CD4-positive, alpha-beta memory T cell (primary cell): ENCODE results near the gene MROH7. TPM values are rescaled to one million over a fixed set of nuclear protein-coding genes. Genes with fewer than 3 reads are reported as not detected.

Experiments
- CTCF ChIA-PET: fragments of 350-600 bp; sonication (Branson Sonifier 250); formaldehyde crosslinking; loops from one replicate; lab custom pipeline; 2021; ENCODE audit warnings: inconsistent platforms; ENCODE audit not compliant: partially characterized antibody; lab: Charles Lee
- POLR2A ChIA-PET: fragments of 350-600 bp; sonication (Branson Sonifier 250); formaldehyde crosslinking; loops from one replicate; lab custom pipeline; 2021; ENCODE audit not compliant: partially characterized antibody; lab: Charles Lee
- DNase-seq, 5 donors: peaks; one replicate each; pipeline versions ENCODE4 v3.0.0 to v3.0.0-alpha.2; 2020 to 2022; ENCODE audit warnings: mixed read lengths in 1 of 5
- H3K27ac ChIP-seq: one replicate; pipeline ENCODE4 v1.7.0; 2013; ENCODE audit warnings: low read depth, low read length
- H3K27me3 ChIP-seq: 2 replicates; pipeline ENCODE4 v1.7.0; 2013; ENCODE audit warnings: mild to moderate bottlenecking, low read length, moderate library complexity; ENCODE audit not compliant: insufficient read depth
- H3K36me3 ChIP-seq: 2 replicates; pipeline ENCODE4 v1.7.0; 2013; ENCODE audit warnings: mild to moderate bottlenecking, low read length, moderate library complexity; ENCODE audit not compliant: insufficient read depth
- H3K4me1 ChIP-seq: 2 replicates; pipeline ENCODE4 v1.7.0; 2013; ENCODE audit warnings: mild to moderate bottlenecking, low read length, moderate library complexity; ENCODE audit not compliant: insufficient read depth
- H3K4me3 ChIP-seq, 2 donors: one replicate each; pipeline ENCODE4 v1.7.0; 2013; ENCODE audit warnings: low read length in 2 of 2, mild to moderate bottlenecking in 1 of 2
- H3K9me3 ChIP-seq, 2 donors: one replicate each; pipeline ENCODE4 v1.7.0; 2013; ENCODE audit warnings: low read length in 2 of 2, control low read depth in 1 of 2; ENCODE audit not compliant: control insufficient read depth in 1 of 2
- H3K27ac Mint-ChIP-seq, 7 donors: one replicate each; pipeline ENCODE4 v1.8.0; 2020 to 2021; ENCODE audit warnings: mixed read lengths in 7 of 7, mild to moderate bottlenecking in 6 of 7, inconsistent platforms in 3 of 7, moderate library complexity in 3 of 7
- H3K27me3 Mint-ChIP-seq, 2 donors: one replicate each; pipeline ENCODE4 v1.8.0; 2020 to 2021; ENCODE audit warnings: mixed read lengths in 2 of 2
- H3K36me3 Mint-ChIP-seq, 2 donors: one replicate each; pipeline ENCODE4 v1.8.0; 2020 to 2021; ENCODE audit warnings: mixed read lengths in 2 of 2, inconsistent platforms in 1 of 2, mild to moderate bottlenecking in 1 of 2
- H3K4me1 Mint-ChIP-seq, 4 donors: one replicate each; pipeline ENCODE4 v1.8.0; 2020 to 2021; ENCODE audit warnings: mixed read lengths in 4 of 4, mild to moderate bottlenecking in 1 of 4
- H3K4me3 Mint-ChIP-seq, 8 donors: one replicate each; pipeline ENCODE4 v1.8.0; 2020 to 2021; ENCODE audit warnings: mixed read lengths in 8 of 8, mild to moderate bottlenecking in 7 of 8, moderate library complexity in 6 of 8, inconsistent platforms in 3 of 8
- H3K9me3 Mint-ChIP-seq, 8 donors: one replicate each; pipeline ENCODE4 v1.8.0; 2020 to 2021; ENCODE audit warnings: mixed read lengths in 8 of 8, mild to moderate bottlenecking in 5 of 8, inconsistent platforms in 3 of 8, moderate library complexity in 1 of 8
- intact Hi-C: fragments of 100-400 bp; cut with micrococcal nuclease; formaldehyde crosslinking; loops from one replicate; pipeline ENCODE4 v1.15.1; 2023
- polyA plus RNA-seq, 2 donors: library from polyadenylated mRNA; unstranded; fragments of 300-500 nt; fragmentation: Illumina TruSeq; gene quantifications; one replicate each; pipeline ENCODE4 v1.2.3, GENCODE V29; 2021
- total RNA-seq, 2 experiments: library from RNA; stranded (reverse); gene quantifications; one replicate each; pipeline ENCODE4 v1.2.3, GENCODE V29; 2021

Gene MROH7
- total and polyA plus RNA-seq, 4 experiments from 2014 or later, result 0.22 to 0.38 TPM; not detected in 2

DNA sequence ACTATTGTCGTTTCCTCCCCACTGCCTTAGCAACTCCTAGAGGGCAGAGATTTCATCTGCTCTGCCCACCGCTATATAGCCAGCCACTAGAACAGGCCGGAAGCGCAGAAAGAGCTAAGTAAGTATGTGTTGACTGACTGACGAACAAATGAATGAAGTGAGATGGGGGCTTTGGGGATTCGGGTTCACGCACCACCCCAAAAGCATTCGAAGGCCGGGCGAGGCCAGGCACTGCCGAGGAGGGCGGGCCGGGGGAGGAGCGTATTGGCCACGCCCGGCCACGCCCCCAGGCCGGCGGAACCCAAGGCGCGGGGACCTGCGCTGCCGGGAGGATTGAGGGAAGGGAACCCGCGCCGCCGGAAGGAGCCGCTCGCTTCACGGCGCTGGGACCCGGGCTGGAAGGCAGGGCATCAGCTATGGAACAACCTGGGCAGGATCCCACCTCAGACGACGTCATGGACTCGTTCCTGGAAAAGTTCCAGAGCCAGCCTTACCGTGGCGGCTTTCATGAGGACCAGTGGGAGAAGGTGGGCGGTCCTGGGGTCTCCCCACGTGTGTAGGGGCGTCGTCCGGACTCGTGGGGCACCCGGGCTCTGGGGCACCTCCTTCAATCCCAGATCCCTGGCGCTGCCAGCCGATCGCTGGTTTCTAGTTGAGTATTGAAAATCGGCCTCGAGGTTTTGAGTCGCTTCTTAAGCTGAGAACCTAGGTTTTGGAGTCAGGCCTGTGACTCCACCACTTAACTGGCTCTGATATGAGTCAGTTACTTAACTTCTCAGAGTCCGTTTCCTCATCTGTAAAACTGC, 74.1 kb downstream of the MROH7 start, which contains the start of gene TTC4:
TSS of gene TTC4 (plus strand) at position 369 of the 806 bp plus-strand sequence. CDS start at position 417, 48 bp downstream.
- H3K27ac Mint-ChIP-seq, result peak within 1 kb of the TSS; percentile 47 to 98 (median 94)
- H3K36me3 Mint-ChIP-seq, result peaks cover 14 to 26% of the 10 kb centered on the region in 2 donors
- Histone ChIP-seq H3K27ac (peak within 1 kb of the TSS; percentile 78), H3K4me1 (peaks cover 17% of the 10 kb centered on the region), H3K36me3 (peaks cover 5% of the 10 kb centered on the region), H3K4me3 (peak within 1 kb of the TSS; percentile 76 to 96), H3K27me3 (no peaks in the 10 kb centered on the region), H3K9me3 (no peaks in the 10 kb centered on the region)
- peaks cover 0 to 1% (median 0%) of the 10 kb centered on the region in 8 donors for H3K9me3 Mint-ChIP-seq
- peak within 1 kb of the TSS; percentile 78 to 93 (median 91) for H3K4me3 Mint-ChIP-seq
- no peaks in the 10 kb centered on the region for H3K27me3 Mint-ChIP-seq
- peaks cover 22 to 38% (median 31%) of the 10 kb centered on the region in 4 donors for H3K4me1 Mint-ChIP-seq
- intact Hi-C loops, result loop anchor here (1.0 to 5.0 kb wide), 4 partner anchors 49 to 877 kb away; partner anchors contain the start of genes NDC1, PARS2 and TTC22
- ChIA-PET CTCF (interaction anchor here (0.8 to 2.2 kb wide), 6 partner anchors 11 to 662 kb away, joined by 3 to 6 read pairs (median 3); partner anchors contain the start of genes TCEANC2 and TTC22), POLR2A (interaction anchor here (0.6 to 2.6 kb wide), 10 partner anchors 9 to 1520 kb away, joined by 3 to 18 read pairs (median 4); partner anchors contain the start of genes IFT25, PARS2, TCEANC2 and TMEM59)
- DNase-seq, result peak; percentile 70 to 89 (median 85)

DNA sequence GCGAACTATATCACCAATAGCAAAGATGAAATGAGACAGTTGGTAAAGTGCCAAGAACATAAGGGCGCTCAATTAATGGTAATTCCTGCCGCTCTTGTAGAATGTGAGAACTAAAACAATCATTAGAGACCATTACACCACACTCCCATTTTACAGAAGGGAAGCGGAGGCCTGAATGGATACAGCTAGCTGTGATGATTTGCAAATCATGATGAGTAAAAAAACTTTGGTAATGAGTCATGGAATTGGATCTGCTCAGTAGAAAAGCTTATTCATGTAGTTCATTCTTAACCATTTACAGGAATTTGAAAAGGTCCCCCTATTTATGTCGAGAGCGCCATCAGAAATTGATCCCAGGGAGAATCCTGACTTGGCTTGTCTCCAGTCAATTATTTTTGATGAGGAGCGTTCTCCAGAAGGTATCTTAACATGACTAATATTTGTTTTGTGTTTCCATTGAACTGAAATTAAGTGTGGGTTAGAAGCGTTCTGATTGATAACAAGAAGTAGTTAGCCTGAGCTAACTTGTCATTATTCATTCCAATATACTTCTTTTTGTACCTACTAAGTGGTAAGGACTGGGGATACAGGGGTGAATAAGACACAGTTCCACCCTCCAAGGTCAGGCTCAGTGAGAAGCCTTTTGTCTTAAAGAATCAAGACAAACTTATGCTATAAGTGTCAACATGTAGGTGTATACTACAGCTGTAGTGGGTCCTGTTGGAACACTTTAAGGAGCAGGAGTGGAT, 74.9 kb downstream of the MROH7 start:
- Mint-ChIP-seq H3K36me3 (peaks cover 19 to 32% of the 10 kb centered on the region in 2 donors), H3K27me3 (no peaks in the 10 kb centered on the region), H3K4me1 (peaks cover 22 to 38% (median 31%) of the 10 kb centered on the region in 4 donors), H3K9me3 (no peaks in the 10 kb centered on the region), H3K4me3 (peak overlapping the region; percentile 78 to 93 (median 91)), H3K27ac (peak overlapping the region; percentile 47 to 98 (median 94))
- ChIA-PET CTCF (interaction anchor here (0.8 to 2.2 kb wide), 3 partner anchors 10 to 227 kb away, joined by 3 to 6 read pairs (median 5); no protein-coding TSS in a partner anchor), POLR2A (interaction anchor here (0.8 to 2.6 kb wide), 8 partner anchors 8 to 771 kb away, joined by 3 to 18 read pairs (median 4); partner anchors contain the start of genes IFT25, PARS2, TCEANC2 and TMEM59)
- Histone ChIP-seq H3K9me3 (no peaks in the 10 kb centered on the region), H3K36me3 (peaks cover 10% of the 10 kb centered on the region), H3K27ac (peak overlapping the region; percentile 78), H3K4me3 (peak overlapping the region; percentile 76 to 96), H3K27me3 (no peaks in the 10 kb centered on the region), H3K4me1 (peaks cover 17% of the 10 kb centered on the region)
- no peak for DNase-seq
- intact Hi-C loops, result loop anchor here (5.0 kb wide), 1 partner anchor 644 kb away; no protein-coding TSS in a partner anchor

DNA sequence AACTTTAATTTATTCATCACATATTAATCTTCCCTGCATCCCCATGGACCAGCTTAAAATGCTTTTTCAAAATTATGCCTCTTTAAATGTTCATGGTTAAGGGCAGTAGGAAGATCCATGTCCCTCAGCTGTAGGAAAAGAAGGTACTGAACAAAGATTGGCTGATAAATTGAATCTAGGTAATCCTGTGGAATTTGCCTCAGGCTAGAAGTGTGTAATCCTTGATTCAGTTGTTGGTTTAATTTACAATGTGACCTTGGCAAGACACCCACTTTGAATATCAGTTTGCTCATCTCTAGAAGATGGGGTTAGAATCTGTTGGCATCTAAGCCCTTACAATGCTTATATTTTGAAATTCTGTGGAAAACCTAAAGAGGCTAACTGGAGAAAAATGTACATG, 80.1 kb downstream of the MROH7 start:
- Histone ChIP-seq H3K27me3 (no peaks in the 10 kb centered on the region), H3K9me3 (no peaks in the 10 kb centered on the region), H3K4me1 (peaks cover 4% of the 10 kb centered on the region), H3K4me3 (no peak overlapping the region), H3K36me3 (peaks cover 50% of the 10 kb centered on the region), H3K27ac (no peak overlapping the region)
- POLR2A ChIA-PET, result no interaction called here
- DNase-seq, result no peak
- H3K4me3 Mint-ChIP-seq, result no peak overlapping the region
- peaks cover 62 to 73% of the 10 kb centered on the region in 2 donors for H3K36me3 Mint-ChIP-seq
- no peak overlapping the region for H3K27ac Mint-ChIP-seq
- H3K4me1 Mint-ChIP-seq, result peaks cover 11 to 17% (median 14%) of the 10 kb centered on the region in 4 donors
- intact Hi-C loops, result no loop called here
- H3K27me3 Mint-ChIP-seq, result no peaks in the 10 kb centered on the region
- H3K9me3 Mint-ChIP-seq, result no peaks in the 10 kb centered on the region
- CTCF ChIA-PET, result interaction anchor here (1.8 kb wide), 1 partner anchor 80 kb away, joined by 4 read pairs; the partner anchor contains the start of gene TTC22

- Histone ChIP-seq H3K36me3 (peaks cover 63% of the 10 kb centered on the region), H3K4me3 (no peak overlapping the region), H3K27ac (no peak overlapping the region), H3K4me1 (no peaks in the 10 kb centered on the region), H3K9me3 (no peaks in the 10 kb centered on the region), H3K27me3 (no peaks in the 10 kb centered on the region)
- ChIA-PET CTCF (interaction anchor here (0.8 kb wide), 1 partner anchor 77 kb away, joined by 3 read pairs; the partner anchor contains the start of gene TTC22), POLR2A (no interaction called here)
- Mint-ChIP-seq H3K9me3 (no peaks in the 10 kb centered on the region), H3K27ac (no peak overlapping the region), H3K36me3 (peaks cover 64 to 86% of the 10 kb centered on the region in 2 donors), H3K27me3 (no peaks in the 10 kb centered on the region), H3K4me1 (peaks cover 1 to 5% (median 4%) of the 10 kb centered on the region in 4 donors), H3K4me3 (no peak overlapping the region)
- intact Hi-C loops, result no loop called here
- no peak for DNase-seq
These were observed 82.4 kb downstream of the MROH7 start for GRCh38 chr1:54723985-54724384.

GRCh38 chr1:54724771-54725170, 83.2 kb downstream of the MROH7 start:
- no peaks in the 10 kb centered on the region for H3K9me3 ChIP-seq
- H3K27me3 ChIP-seq, result no peaks in the 10 kb centered on the region
- intact Hi-C loops, result no loop called here
- no peaks in the 10 kb centered on the region for H3K9me3 Mint-ChIP-seq
- H3K27ac ChIP-seq, result no peak overlapping the region
- H3K4me3 Mint-ChIP-seq, result no peak overlapping the region
- H3K4me3 ChIP-seq, result no peak overlapping the region
- CTCF ChIA-PET, result interaction anchor here (1.3 to 1.4 kb wide), 2 partner anchors 10 to 12 kb away, joined by 3 read pairs; no protein-coding TSS in a partner anchor
- H3K4me1 Mint-ChIP-seq, result peaks cover 0 to 2% (median 0%) of the 10 kb centered on the region in 4 donors
- H3K27ac Mint-ChIP-seq, result no peak overlapping the region
- no peaks in the 10 kb centered on the region for H3K27me3 Mint-ChIP-seq
- no peak for DNase-seq
- POLR2A ChIA-PET, result interaction anchor here (1.2 kb wide), 1 partner anchor 9 kb away, joined by 3 read pairs; the partner anchor contains the start of gene TTC4
- no peaks in the 10 kb centered on the region for H3K4me1 ChIP-seq
- H3K36me3 ChIP-seq, result peaks cover 62% of the 10 kb centered on the region
- peaks cover 64 to 88% of the 10 kb centered on the region in 2 donors for H3K36me3 Mint-ChIP-seq

- Histone ChIP-seq H3K4me1 (no peaks in the 10 kb centered on the region), H3K9me3 (no peaks in the 10 kb centered on the region), H3K4me3 (no peak overlapping the region), H3K27me3 (no peaks in the 10 kb centered on the region), H3K36me3 (peaks cover 46% of the 10 kb centered on the region), H3K27ac (no peak overlapping the region)
- no peak overlapping the region for H3K4me3 Mint-ChIP-seq
- no peak for DNase-seq
- ChIA-PET POLR2A (no interaction called here), CTCF (no interaction called here)
- H3K36me3 Mint-ChIP-seq, result peaks cover 63 to 85% of the 10 kb centered on the region in 2 donors
- H3K9me3 Mint-ChIP-seq, result no peaks in the 10 kb centered on the region
- no peaks in the 10 kb centered on the region for H3K27me3 Mint-ChIP-seq
- H3K27ac Mint-ChIP-seq, result peak overlapping the region in 2 of 7 donors; percentile 38 to 59
- intact Hi-C loops, result no loop called here
- H3K4me1 Mint-ChIP-seq, result peaks cover 0 to 2% (median 0%) of the 10 kb centered on the region in 4 donors
These were observed 86.4 kb downstream of the MROH7 start for GRCh38 chr1:54728027-54728426.
